Bronchial epithelial cell (primary cell): ENCODE data around the gene NRSN1. TPM values are rescaled to one million over a fixed set of nuclear protein-coding genes. Genes with fewer than 3 reads are reported as not detected.

Experiments
- DNase-seq: peaks from one replicate; pipeline ENCODE4 v3.0.0-alpha.2; 2010; ENCODE audit warnings: low read depth
- FAIRE-seq: peaks from 2 replicates; lab custom pipeline; 2011; peaks lifted over from hg19 to GRCh38; lab: Jason Lieb, UNC
- H3K27me3 ChIP-seq: 2 replicates; pipeline ENCODE4 v1.5.1; 2011; ENCODE audit warnings: low read length; ENCODE audit not compliant: control insufficient read depth, insufficient read depth
- H3K36me3 ChIP-seq: 2 replicates; pipeline ENCODE4 v1.5.1; 2011; ENCODE audit warnings: low read length; ENCODE audit not compliant: control insufficient read depth, insufficient read depth
- H3K4me3 ChIP-seq: 2 replicates; pipeline ENCODE4 v1.5.1; 2011; ENCODE audit warnings: mild to moderate bottlenecking, low read depth, low read length, control low read depth
- total RNA-seq: library from RNA; depleted of rRNA; stranded (reverse); fragments of >200 nt; gene quantifications from 2 replicates; pipeline ENCODE4 v1.2.1, GENCODE V29; 2014
- TF ChIP-seq, protein P1 (sequence below): IDR thresholded peaks from 2 replicates; pipeline ENCODE4 v1.5.1; 2011; ENCODE audit warnings: mild to moderate bottlenecking, moderate library complexity, low read length, control low read depth, inconsistent platforms; ENCODE audit not compliant: insufficient read depth, severe bottlenecking

NRSN1 gene
- total RNA-seq, 1 donor from 2014 or later = not detected

DNA sequence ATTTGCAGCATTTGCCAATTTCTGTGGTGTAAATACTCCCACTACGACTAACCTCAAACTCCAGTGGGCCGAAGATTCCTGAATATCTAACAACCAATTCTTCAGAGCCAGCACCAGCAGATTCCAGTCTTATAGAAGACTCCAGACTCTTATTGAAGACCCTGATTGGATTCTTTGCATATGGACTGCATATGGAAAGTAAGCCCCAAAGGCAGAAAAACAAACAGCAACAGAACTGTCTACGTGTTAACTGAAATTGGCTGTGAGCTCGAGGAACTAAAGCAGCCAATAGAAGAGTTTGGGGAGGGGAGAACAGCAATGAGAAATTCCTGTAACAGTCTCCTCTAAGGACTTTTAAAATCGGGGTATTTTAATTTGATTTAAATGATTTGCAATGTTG lies 19.7 kb upstream of the NRSN1 start:
- TF ChIP-seq, protein P1, sequence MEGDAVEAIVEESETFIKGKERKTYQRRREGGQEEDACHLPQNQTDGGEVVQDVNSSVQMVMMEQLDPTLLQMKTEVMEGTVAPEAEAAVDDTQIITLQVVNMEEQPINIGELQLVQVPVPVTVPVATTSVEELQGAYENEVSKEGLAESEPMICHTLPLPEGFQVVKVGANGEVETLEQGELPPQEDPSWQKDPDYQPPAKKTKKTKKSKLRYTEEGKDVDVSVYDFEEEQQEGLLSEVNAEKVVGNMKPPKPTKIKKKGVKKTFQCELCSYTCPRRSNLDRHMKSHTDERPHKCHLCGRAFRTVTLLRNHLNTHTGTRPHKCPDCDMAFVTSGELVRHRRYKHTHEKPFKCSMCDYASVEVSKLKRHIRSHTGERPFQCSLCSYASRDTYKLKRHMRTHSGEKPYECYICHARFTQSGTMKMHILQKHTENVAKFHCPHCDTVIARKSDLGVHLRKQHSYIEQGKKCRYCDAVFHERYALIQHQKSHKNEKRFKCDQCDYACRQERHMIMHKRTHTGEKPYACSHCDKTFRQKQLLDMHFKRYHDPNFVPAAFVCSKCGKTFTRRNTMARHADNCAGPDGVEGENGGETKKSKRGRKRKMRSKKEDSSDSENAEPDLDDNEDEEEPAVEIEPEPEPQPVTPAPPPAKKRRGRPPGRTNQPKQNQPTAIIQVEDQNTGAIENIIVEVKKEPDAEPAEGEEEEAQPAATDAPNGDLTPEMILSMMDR = no peak
- Histone ChIP-seq H3K27me3 (no peaks in the 10 kb centered on the region), H3K4me3 (no peak overlapping the region), H3K36me3 (no peaks in the 10 kb centered on the region)
- FAIRE-seq (no peak), DNase-seq (no peak)

DNA sequence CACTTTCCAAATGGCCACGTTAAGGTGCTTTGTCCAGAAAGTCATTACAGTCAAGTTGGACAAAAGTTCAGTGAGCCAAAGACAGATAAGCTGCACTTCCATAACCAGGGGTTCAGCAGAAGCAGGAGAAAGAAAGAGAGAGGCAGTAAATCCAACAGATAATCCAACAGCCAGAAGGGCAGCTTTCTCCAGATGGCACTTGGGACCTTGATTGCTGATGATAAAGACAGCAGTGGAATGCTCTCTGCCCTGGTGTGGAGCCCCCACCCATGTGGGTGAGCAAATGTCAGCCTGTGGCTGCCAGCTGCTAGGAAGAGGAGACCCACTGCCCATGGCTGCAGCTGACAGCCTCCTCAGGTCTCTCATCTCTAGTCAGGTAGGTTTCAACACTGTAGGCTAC lies 18.7 kb upstream of the NRSN1 start:
- DNase-seq (no peak), FAIRE-seq (no peak)
- Histone ChIP-seq H3K36me3 (no peaks in the 10 kb centered on the region), H3K27me3 (no peaks in the 10 kb centered on the region), H3K4me3 (no peak overlapping the region)
- TF ChIP-seq, protein P1 = no peak

DNA sequence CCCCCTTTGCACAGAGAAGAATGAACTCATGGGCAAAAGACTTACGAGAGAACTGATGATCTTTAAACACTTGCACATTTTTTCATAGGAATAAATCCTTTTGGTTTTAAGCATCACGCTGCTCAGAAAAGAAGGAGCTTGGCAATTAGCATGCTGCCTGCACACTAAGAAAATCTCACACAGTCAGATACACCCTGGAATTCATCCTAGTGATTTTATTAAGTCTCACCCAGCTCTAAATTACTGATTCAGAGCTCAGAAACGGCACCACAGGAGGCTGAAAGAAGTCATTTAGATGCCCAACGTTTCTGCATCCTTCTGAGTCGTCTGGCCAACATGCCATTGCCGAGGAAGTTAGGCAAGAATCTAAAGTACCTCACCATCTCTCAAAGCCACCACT lies 18.0 kb upstream of the NRSN1 start:
- DNase-seq = no peak
- H3K27me3 ChIP-seq = no peaks in the 10 kb centered on the region
- H3K36me3 ChIP-seq = no peaks in the 10 kb centered on the region
- TF ChIP-seq, protein P1 = no peak
- H3K4me3 ChIP-seq = no peak overlapping the region
- no peak for FAIRE-seq

DNA sequence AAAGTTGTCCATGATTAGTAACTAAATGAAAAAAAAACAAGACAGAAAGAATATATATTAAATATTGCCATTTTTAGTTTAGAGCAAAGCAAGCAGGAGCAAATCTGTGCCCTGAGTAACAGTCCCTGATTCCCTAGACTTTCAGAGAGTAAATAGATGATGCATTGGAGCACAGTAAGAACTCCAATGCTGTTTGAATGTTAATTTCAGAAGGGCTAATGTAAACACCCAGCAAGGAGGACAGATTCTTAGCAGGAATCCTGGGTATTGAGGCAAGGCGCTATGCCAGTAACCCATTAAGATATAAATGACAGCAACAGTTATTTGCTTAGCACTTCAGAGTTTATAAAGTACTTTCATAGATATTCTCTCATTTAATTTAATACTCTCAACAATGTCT lies 15.6 kb upstream of the NRSN1 start:
- DNase-seq (no peak), FAIRE-seq (no peak)
- TF ChIP-seq, protein P1 = no peak
- H3K36me3 ChIP-seq = no peaks in the 10 kb centered on the region
- no peaks in the 10 kb centered on the region for H3K27me3 ChIP-seq
- no peak overlapping the region for H3K4me3 ChIP-seq

- Histone ChIP-seq H3K4me3 (no peak overlapping the region), H3K27me3 (no peaks in the 10 kb centered on the region), H3K36me3 (no peaks in the 10 kb centered on the region)
- TF ChIP-seq, protein P1 = no peak
- FAIRE-seq (no peak), DNase-seq (no peak)
Observed at GRCh38 chr6:24113891-24114290, 12.1 kb upstream of the NRSN1 start.

GRCh38 chr6:24117021-24117420 lies 9.0 kb upstream of the NRSN1 start:
- FAIRE-seq (no peak), DNase-seq (peak; percentile 27)
- H3K4me3 ChIP-seq = no peak overlapping the region
- TF ChIP-seq, protein P1 = no peak
- H3K27me3 ChIP-seq = no peaks in the 10 kb centered on the region
- H3K36me3 ChIP-seq = no peaks in the 10 kb centered on the region
